ENCODE measurements around the gene IL3RA.

Gene IL3RA

DNA sequence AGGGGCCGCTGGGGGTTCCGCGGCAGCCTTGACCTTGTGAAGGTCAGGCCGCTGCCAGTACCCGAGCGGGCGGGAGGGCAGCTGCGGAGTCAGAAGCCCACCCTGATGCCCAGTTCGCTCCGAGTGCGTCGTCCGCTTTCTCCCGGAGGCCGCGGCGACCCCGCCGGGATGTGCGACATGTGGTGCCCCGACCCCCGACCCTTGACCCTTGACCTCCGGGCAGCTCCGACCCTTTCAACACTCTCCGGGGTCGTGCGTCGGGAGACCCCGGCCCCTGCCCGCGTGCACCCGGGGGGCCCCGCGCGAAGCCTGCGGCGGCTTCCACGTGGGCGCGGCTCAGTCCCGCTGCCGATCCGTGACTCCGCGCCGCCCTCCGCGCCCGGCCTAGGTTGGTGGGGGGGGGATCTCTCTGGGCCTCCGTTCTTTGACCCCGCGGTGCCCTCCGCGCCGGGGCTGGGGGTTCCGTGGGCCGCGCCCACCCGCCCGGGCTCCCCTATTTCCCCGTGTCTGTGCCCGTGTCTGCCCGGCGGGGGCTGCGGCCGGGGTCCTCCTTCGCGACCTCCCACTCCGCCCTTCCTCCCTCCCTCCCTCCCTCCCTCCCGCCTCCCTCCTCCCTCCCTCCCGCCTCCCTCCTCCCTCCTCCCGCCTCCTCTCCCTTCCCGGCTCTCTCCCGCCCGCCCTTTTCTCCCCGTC is 55.9 kb downstream of the IL3RA start:
- H3K4me1 ChIP-seq (ENCODE audit: control insufficient read depth, insufficient read depth, low read length, poor library complexity, severe bottlenecking): peaks cover 36% of the 10 kb centered on the region
- peaks cover 64% of the 10 kb centered on the region for H3K36me3 ChIP-seq (ENCODE audit: control insufficient read depth, insufficient read depth, low read length)
- WGBS, 2 experiments (ENCODE audit: insufficient coverage in 2 of 2): 0% methylated on average over 28 to 36 of the region's 76 CpGs
- no peaks in the 10 kb centered on the region for H3K9me3 ChIP-seq (ENCODE audit: control insufficient read depth, low read length)
- H3K4me3 ChIP-seq (ENCODE audit: extremely low read depth, insufficient read depth, low read length, poor library complexity, severe bottlenecking): peak overlapping the region; percentile 99
- H3K27ac ChIP-seq (ENCODE audit: low read depth, low read length, severe bottlenecking): peak overlapping the region; percentile 99

DNA sequence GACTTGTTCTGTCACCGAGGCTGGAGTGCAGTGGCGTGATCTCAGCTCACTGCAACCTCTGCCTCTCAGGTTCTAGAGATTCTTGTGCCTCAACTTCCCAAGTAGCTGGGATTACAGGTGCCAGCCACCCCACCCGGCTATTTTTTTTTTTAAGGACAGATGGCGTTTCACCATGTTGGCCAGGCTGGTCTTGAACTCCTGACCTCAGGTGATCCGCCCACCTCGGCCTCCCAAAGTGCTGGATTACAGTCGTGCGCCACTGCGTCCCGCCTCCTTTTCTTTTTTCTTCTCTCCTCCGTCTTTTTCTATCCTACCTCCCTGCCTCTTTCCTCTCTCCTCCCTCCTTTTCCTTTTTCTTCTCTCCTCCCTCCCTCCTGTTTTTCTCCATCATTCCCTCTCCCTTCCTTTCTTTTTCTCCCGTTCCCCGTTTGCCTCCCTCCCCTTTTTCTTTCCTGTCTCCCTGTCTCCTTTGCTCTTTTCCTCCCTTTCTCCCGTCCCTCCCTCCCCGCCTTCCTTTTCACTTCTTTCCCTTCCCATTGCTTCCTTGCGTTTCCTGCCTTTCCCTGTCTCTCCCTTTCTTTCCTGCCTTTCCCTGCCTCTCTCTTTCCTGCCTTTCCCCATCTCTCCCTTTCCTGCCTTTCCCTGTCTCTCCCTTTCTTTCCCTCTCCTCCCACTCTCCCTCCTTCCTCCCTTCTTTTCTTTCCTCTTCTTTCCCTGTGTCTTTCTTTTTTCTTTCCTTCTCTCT is 57.5 kb downstream of the IL3RA start:
- 71 to 73% methylated on average over 16 of the region's 16 CpGs for WGBS, 2 experiments (ENCODE audit: insufficient coverage in 2 of 2)

DNA sequence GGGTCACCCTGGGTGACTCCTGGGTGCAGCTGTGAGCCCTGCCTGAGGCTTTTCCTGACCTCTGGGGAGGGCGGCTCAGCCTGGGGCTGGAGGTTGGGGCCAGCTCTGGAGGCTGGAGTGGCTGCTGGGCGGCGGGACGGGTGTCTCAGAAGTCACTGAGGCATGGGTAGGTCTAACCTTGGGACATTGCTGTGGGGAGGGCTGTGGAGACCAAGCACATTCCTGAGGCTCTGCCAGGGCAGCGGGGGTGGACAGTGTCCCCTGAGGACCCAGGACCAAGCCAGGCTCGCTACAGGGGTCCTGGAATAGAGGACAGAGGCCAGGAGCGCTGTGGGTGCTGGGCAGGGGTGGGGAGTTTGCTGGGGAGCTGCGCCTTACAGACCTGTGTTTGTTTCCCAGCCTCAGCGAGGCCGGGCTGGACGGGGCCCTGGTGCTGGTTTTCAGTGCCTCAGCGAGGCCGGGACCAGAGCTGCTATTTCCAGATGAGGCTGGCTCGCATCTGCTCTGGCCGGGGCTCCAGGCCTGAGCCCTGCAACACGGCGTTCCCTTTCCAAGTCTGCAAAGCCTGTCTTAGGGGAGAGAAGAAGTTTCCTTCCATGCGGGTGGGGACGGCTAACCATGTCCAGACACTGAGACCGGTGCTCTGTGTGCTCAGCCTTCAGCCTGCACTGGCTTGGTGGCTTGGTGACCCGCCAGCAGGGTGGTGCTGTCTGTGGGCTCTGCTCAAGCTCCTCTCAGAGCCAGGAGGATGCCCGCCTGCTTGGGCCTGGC is 58.3 kb downstream of the IL3RA start:
- no peak overlapping the region for H3K27ac ChIP-seq (ENCODE audit: low read depth, low read length, severe bottlenecking)
- 90 to 97% methylated on average over 18 to 22 of the region's 22 CpGs for WGBS, 2 experiments (ENCODE audit: insufficient coverage in 2 of 2)

More for the DNA sequence above, 57.5 kb downstream of the IL3RA start:
- no peaks in the 10 kb centered on the region for H3K9me3 ChIP-seq (ENCODE audit: control insufficient read depth, low read length)
- peaks cover 60% of the 10 kb centered on the region for H3K36me3 ChIP-seq (ENCODE audit: control insufficient read depth, insufficient read depth, low read length)
- H3K4me1 ChIP-seq (ENCODE audit: control insufficient read depth, insufficient read depth, low read length, poor library complexity, severe bottlenecking): peaks cover 32% of the 10 kb centered on the region
- H3K4me3 ChIP-seq (ENCODE audit: extremely low read depth, insufficient read depth, low read length, poor library complexity, severe bottlenecking): peak overlapping the region; percentile 59
- H3K27ac ChIP-seq (ENCODE audit: low read depth, low read length, severe bottlenecking): no peak overlapping the region

GRCh38 chrX:1395646-1396216 is 59.1 kb downstream of the IL3RA start:
- H3K9me3 ChIP-seq (ENCODE audit: control insufficient read depth, low read length): no peaks in the 10 kb centered on the region
- WGBS, 2 experiments (ENCODE audit: insufficient coverage in 2 of 2): 99 to 100% methylated on average over 5 of the region's 5 CpGs
- H3K36me3 ChIP-seq (ENCODE audit: control insufficient read depth, insufficient read depth, low read length): peaks cover 52% of the 10 kb centered on the region
- no peak overlapping the region for H3K4me3 ChIP-seq (ENCODE audit: extremely low read depth, insufficient read depth, low read length, poor library complexity, severe bottlenecking)
- no peak overlapping the region for H3K27ac ChIP-seq (ENCODE audit: low read depth, low read length, severe bottlenecking)
- peaks cover 19% of the 10 kb centered on the region for H3K4me1 ChIP-seq (ENCODE audit: control insufficient read depth, insufficient read depth, low read length, poor library complexity, severe bottlenecking)

More for the DNA sequence above, 58.3 kb downstream of the IL3RA start:
- Histone ChIP-seq H3K4me3 (ENCODE audit: extremely low read depth, insufficient read depth, low read length, poor library complexity, severe bottlenecking) (no peak overlapping the region), H3K4me1 (ENCODE audit: control insufficient read depth, insufficient read depth, low read length, poor library complexity, severe bottlenecking) (peaks cover 25% of the 10 kb centered on the region), H3K36me3 (ENCODE audit: control insufficient read depth, insufficient read depth, low read length) (peaks cover 53% of the 10 kb centered on the region), H3K9me3 (ENCODE audit: control insufficient read depth, low read length) (no peaks in the 10 kb centered on the region)

DNA sequence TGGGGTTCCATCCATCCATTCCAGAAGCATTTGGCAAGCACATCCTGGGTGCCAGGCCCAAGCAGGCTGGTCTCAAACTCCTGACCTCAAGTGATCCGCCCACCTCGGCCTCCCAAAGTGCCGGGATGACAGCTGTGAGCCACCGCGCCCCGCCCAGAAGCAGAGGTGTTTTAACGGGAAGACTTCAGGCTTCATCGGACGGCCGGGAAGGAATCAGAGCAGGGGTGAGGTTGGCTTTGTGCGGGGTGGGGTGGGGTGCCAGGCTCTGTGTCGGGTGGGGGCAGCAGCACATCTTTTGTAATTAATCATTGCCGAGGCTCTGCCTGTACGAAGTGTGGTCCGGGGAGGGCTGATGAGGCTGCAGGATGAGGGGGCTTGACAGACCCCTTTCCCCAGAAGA is 60.4 kb downstream of the IL3RA start:
- Histone ChIP-seq H3K36me3 (ENCODE audit: control insufficient read depth, insufficient read depth, low read length) (peaks cover 59% of the 10 kb centered on the region), H3K9me3 (ENCODE audit: control insufficient read depth, low read length) (no peaks in the 10 kb centered on the region), H3K4me3 (ENCODE audit: extremely low read depth, insufficient read depth, low read length, poor library complexity, severe bottlenecking) (no peak overlapping the region), H3K4me1 (ENCODE audit: control insufficient read depth, insufficient read depth, low read length, poor library complexity, severe bottlenecking) (peaks cover 19% of the 10 kb centered on the region), H3K27ac (ENCODE audit: low read depth, low read length, severe bottlenecking) (no peak overlapping the region)
- WGBS, 2 experiments (ENCODE audit: insufficient coverage in 2 of 2): 92 to 98% methylated on average over 8 to 14 of the region's 15 CpGs

DNA sequence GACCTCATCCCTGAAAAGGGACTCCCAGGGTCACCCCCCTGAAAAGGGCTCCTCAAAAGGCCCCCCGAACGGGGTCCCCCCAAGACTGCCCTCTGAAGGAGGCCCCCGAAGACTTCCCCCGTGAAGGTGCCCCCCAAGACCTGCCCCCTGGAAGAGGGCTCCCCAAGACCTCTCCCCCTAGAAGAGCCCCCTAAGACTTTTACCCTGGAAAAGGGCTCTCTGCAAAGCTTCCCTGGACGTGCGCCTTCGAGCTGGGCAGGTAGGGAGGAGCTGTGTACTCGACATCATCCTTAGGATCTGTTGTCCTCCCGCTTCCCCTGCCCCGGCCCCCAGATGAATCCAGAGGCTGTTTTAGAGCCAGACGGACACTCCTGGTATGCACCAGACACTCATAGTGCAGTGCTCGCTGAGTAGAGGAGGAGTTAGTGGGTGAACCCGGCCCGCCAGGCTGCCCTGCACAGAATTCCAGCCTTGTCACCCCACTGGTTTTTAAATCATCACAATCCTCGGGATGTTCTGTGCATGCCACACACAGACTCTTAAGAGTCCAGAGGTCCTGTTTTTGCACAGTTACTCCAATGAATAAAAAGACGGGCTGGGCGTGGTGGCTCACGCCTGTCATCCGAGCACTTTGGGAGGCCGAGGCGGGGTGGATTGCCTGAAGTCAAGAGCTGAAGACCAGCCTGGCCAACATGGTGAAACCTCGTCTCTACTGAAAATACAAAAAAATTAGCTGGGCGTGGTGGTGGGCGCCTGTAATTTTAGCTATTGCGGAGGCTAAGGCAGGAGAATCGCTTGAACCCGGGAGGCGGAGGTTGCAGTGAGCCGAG is 61.1 kb downstream of the IL3RA start:
- 93 to 95% methylated on average over 20 to 24 of the region's 29 CpGs for WGBS, 2 experiments (ENCODE audit: insufficient coverage in 2 of 2)
- no peaks in the 10 kb centered on the region for H3K9me3 ChIP-seq (ENCODE audit: control insufficient read depth, low read length)
- peaks cover 19% of the 10 kb centered on the region for H3K4me1 ChIP-seq (ENCODE audit: control insufficient read depth, insufficient read depth, low read length, poor library complexity, severe bottlenecking)
- no peak overlapping the region for H3K27ac ChIP-seq (ENCODE audit: low read depth, low read length, severe bottlenecking)
- H3K4me3 ChIP-seq (ENCODE audit: extremely low read depth, insufficient read depth, low read length, poor library complexity, severe bottlenecking): no peak overlapping the region
- peaks cover 63% of the 10 kb centered on the region for H3K36me3 ChIP-seq (ENCODE audit: control insufficient read depth, insufficient read depth, low read length)

DNA sequence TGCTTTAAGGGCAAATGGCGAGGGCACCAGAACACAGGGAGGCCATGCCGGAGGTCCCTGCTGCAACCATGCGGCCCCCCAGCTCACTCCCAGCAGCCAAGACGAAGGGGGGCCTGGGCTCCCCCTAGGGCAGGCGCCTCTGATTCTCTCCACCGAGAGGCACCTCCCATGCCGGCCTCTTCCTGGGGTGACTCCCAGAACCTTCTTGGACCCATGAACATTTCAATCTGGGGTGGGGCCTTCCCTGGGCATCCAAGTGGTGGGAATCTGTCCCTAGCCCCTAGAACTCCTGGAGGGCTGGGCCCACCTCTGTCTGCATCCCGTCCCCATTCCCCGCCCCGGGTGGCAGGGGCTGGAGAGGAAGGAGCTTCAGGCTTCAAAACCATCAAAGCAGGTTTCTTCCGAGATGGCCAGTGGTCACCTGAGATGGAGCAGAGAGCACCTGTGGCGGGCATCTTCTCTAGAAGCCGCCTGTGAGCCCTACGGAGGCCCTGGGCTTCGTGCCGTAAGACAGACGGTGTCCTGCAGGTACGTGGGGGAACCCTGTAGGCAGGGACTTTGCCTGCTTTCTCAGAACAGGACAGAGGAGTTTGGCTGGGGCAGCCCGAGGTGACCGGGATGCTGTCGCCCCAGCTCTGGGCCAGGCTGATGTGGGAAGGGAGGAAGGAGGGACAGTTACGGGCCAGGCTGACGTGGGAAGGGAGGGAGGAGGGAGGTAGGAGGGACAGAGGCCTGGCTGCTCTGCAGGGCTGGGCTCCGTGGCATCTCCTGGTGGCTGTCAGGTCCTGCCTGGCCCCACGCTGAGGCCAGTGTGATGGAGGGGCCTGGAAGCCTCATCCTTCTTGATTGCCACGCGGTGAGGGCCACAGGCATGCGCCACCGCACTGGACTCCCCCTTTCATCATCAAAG is 62.1 kb downstream of the IL3RA start:
- H3K4me3 ChIP-seq (ENCODE audit: extremely low read depth, insufficient read depth, low read length, poor library complexity, severe bottlenecking): no peak overlapping the region
- H3K27ac ChIP-seq (ENCODE audit: low read depth, low read length, severe bottlenecking): no peak overlapping the region
- WGBS, 2 experiments (ENCODE audit: insufficient coverage in 2 of 2): 92 to 98% methylated on average over 16 to 25 of the region's 29 CpGs
- peaks cover 74% of the 10 kb centered on the region for H3K36me3 ChIP-seq (ENCODE audit: control insufficient read depth, insufficient read depth, low read length)
- no peaks in the 10 kb centered on the region for H3K9me3 ChIP-seq (ENCODE audit: control insufficient read depth, low read length)
- H3K4me1 ChIP-seq (ENCODE audit: control insufficient read depth, insufficient read depth, low read length, poor library complexity, severe bottlenecking): peaks cover 13% of the 10 kb centered on the region

DNA sequence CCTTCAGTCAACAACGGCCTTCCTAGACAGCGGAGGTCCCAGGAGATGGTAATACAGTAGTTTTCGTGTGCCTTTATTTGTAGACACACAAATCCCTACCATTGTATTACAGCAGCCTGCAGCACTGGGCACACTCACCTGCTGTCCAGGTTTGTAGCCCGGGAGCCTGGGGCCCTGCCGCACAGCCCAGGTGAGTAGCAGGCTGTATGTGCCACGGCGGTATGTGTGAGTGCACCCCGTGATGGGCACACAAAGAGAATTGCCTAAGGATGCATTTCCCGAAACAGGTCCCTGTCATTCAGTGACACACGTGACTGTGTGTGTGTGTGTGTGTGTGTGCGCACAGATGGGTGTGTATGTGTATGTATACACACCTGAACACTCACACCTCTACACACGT is 63.5 kb downstream of the IL3RA start:
- Histone ChIP-seq H3K4me3 (ENCODE audit: extremely low read depth, insufficient read depth, low read length, poor library complexity, severe bottlenecking) (no peak overlapping the region), H3K4me1 (ENCODE audit: control insufficient read depth, insufficient read depth, low read length, poor library complexity, severe bottlenecking) (peaks cover 3% of the 10 kb centered on the region), H3K36me3 (ENCODE audit: control insufficient read depth, insufficient read depth, low read length) (peaks cover 84% of the 10 kb centered on the region), H3K27ac (ENCODE audit: low read depth, low read length, severe bottlenecking) (no peak overlapping the region), H3K9me3 (ENCODE audit: control insufficient read depth, low read length) (no peaks in the 10 kb centered on the region)
- 98 to 100% methylated on average over 8 of the region's 12 CpGs for WGBS, 2 experiments (ENCODE audit: insufficient coverage in 2 of 2)

DNA sequence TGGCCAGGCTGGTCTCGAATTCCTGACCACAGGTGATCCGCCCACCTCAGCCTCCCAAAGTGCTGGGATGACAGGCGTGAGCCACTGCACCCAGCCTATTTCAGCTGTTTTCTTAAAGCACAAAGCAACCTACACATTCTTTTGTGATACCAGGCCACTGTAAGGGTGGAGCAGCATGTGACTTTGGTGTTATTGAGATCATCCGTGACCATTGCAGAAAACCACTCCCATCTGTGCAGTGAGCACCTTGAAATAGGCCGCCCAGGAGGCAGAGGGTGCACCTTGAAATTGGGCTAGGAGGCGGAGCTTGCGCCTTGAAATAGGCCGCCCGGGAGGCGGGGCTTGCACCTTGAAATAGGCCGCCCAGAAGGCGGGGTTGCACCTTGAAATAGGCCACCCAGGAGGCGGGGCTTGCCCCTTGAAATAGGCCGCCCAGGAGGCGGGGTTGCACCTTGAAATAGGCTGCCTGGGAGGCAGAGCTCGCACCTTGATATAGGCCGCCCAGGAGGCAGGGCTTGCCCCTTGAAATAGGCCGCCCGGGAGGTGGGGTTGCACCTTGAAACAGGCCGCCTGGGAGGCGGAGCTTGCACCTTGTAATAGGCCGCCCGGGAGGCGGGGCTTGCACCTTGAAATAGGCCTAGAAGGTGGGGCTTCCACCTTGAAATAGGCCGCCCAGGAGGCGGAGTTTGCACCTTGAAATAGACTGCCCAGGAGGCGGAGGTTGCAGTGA is 64.3 kb downstream of the IL3RA start:
- no peaks in the 10 kb centered on the region for H3K4me1 ChIP-seq (ENCODE audit: control insufficient read depth, insufficient read depth, low read length, poor library complexity, severe bottlenecking)
- peaks cover 84% of the 10 kb centered on the region for H3K36me3 ChIP-seq (ENCODE audit: control insufficient read depth, insufficient read depth, low read length)
- no peaks in the 10 kb centered on the region for H3K9me3 ChIP-seq (ENCODE audit: control insufficient read depth, low read length)
- H3K27ac ChIP-seq (ENCODE audit: low read depth, low read length, severe bottlenecking): no peak overlapping the region
- H3K4me3 ChIP-seq (ENCODE audit: extremely low read depth, insufficient read depth, low read length, poor library complexity, severe bottlenecking): no peak overlapping the region
- WGBS, 2 experiments (ENCODE audit: insufficient coverage in 2 of 2): 91 to 92% methylated on average over 27 of the region's 27 CpGs

Data from mesodermal cell (in vitro differentiated cells).